Measurements from ENCODE around the gene POSTN. TPM values are rescaled to one million over a fixed set of nuclear protein-coding genes. Genes with fewer than 3 reads are reported as not detected.

The POSTN gene
- total RNA-seq, 1 experiment from 2014 or later = 0.29 TPM

DNA sequence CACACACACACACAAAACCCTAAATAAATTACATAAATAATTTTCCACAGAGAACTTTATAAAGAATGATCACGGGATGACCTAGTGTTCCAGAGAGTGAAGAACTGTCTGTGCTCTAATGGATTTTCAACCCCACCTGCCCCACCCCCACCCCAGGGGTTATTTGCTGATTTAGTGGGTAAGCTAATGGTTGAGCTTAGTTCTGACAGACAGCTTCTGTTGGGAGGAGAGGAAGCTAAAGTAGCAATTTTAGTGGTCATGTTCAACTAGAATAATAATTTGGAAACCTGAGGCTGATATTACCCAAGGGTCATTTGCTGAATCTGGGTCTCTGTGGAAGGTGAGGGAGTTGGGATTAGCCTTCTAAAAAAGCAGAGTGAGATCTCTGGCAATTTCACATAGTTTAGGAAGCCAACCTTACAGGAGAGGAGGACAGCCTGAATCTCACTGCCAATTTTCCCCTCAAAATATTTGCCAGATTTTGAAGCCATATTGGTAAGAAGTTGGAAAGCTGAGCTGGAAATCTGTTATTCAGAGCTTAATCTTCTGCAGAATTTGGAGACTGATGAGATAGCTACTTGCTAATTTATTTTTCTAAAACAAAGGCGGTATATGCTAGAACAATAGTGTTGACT lies 68.7 kb downstream of the POSTN start:
- Histone ChIP-seq H3K36me3 (ENCODE audit: control insufficient read depth, insufficient read depth, low read length) (no peaks in the 10 kb centered on the region), H3K27me3 (replicated peaks; ENCODE audit: control insufficient read depth, insufficient read depth, low read length) (no peaks in the 10 kb centered on the region), H3K9me3 (peaks cover 13% of the 10 kb centered on the region), H3K4me1 (no peaks in the 10 kb centered on the region), H3K4me3 (ENCODE audit: low read depth, low read length) (no peak overlapping the region)
- DNase-seq = no peak
- BruUV-seq (replicated peaks) = no TSS peak
- Mint-ChIP-seq H3K4me3 (ENCODE audit: unreplicated experiment) (no peak overlapping the region), H3K27me3 (ENCODE audit: insufficient read depth, unreplicated experiment) (no peaks in the 10 kb centered on the region), H3K27ac (ENCODE audit: unreplicated experiment) (no peak overlapping the region), H3K36me3 (ENCODE audit: insufficient read depth, unreplicated experiment) (peaks cover 6% of the 10 kb centered on the region), H3K9me3 (ENCODE audit: unreplicated experiment) (peaks cover 16% of the 10 kb centered on the region), H3K4me1 (ENCODE audit: low read depth, unreplicated experiment) (no peaks in the 10 kb centered on the region)
- intact Hi-C loops (cut with micrococcal nuclease; ENCODE audit: unreplicated experiment) = no loop called here
- ChIA-PET CTCF (no interaction called here), POLR2A (no interaction called here)
- TF ChIP-seq, protein P1, sequence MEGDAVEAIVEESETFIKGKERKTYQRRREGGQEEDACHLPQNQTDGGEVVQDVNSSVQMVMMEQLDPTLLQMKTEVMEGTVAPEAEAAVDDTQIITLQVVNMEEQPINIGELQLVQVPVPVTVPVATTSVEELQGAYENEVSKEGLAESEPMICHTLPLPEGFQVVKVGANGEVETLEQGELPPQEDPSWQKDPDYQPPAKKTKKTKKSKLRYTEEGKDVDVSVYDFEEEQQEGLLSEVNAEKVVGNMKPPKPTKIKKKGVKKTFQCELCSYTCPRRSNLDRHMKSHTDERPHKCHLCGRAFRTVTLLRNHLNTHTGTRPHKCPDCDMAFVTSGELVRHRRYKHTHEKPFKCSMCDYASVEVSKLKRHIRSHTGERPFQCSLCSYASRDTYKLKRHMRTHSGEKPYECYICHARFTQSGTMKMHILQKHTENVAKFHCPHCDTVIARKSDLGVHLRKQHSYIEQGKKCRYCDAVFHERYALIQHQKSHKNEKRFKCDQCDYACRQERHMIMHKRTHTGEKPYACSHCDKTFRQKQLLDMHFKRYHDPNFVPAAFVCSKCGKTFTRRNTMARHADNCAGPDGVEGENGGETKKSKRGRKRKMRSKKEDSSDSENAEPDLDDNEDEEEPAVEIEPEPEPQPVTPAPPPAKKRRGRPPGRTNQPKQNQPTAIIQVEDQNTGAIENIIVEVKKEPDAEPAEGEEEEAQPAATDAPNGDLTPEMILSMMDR (IDR thresholded peaks at IDR 0.05; ENCODE audit: insufficient read depth in 1 of 2, low read depth in 1 of 2, low read length in 1 of 2, severe bottlenecking in 1 of 2, unreplicated experiment in 1 of 2) = no peak

GRCh38 chr13:37526710-37527473 lies 71.7 kb downstream of the POSTN start:
- intact Hi-C loops (cut with micrococcal nuclease; ENCODE audit: unreplicated experiment) = no loop called here
- H3K36me3 ChIP-seq (ENCODE audit: control insufficient read depth, insufficient read depth, low read length) = no peaks in the 10 kb centered on the region
- no peak overlapping the region for H3K4me3 Mint-ChIP-seq (ENCODE audit: unreplicated experiment)
- H3K27me3 ChIP-seq (replicated peaks; ENCODE audit: control insufficient read depth, insufficient read depth, low read length) = no peaks in the 10 kb centered on the region
- POLR2A ChIA-PET = no interaction called here
- CTCF ChIA-PET = no interaction called here
- H3K27me3 Mint-ChIP-seq (ENCODE audit: insufficient read depth, unreplicated experiment) = no peaks in the 10 kb centered on the region
- peaks cover 13% of the 10 kb centered on the region for H3K9me3 ChIP-seq
- no peak overlapping the region for H3K4me3 ChIP-seq (ENCODE audit: low read depth, low read length)
- no TSS peak for BruUV-seq (replicated peaks)
- TF ChIP-seq, protein P1 (IDR thresholded peaks at IDR 0.05; ENCODE audit: insufficient read depth in 1 of 2, low read depth in 1 of 2, low read length in 1 of 2, severe bottlenecking in 1 of 2, unreplicated experiment in 1 of 2) = no peak
- no peak for DNase-seq
- H3K4me1 Mint-ChIP-seq (ENCODE audit: low read depth, unreplicated experiment) = no peaks in the 10 kb centered on the region
- H3K4me1 ChIP-seq = no peaks in the 10 kb centered on the region
- no peak overlapping the region for H3K27ac Mint-ChIP-seq (ENCODE audit: unreplicated experiment)
- H3K9me3 Mint-ChIP-seq (ENCODE audit: unreplicated experiment) = peaks cover 22% of the 10 kb centered on the region
- H3K36me3 Mint-ChIP-seq (ENCODE audit: insufficient read depth, unreplicated experiment) = peaks cover 6% of the 10 kb centered on the region

GRCh38 chr13:37515226-37515625 lies 83.3 kb downstream of the POSTN start:
- Mint-ChIP-seq H3K27me3 (ENCODE audit: insufficient read depth, unreplicated experiment) (no peaks in the 10 kb centered on the region), H3K27ac (ENCODE audit: unreplicated experiment) (no peak overlapping the region), H3K36me3 (ENCODE audit: insufficient read depth, unreplicated experiment) (no peaks in the 10 kb centered on the region), H3K4me1 (ENCODE audit: low read depth, unreplicated experiment) (peaks cover 2% of the 10 kb centered on the region), H3K9me3 (ENCODE audit: unreplicated experiment) (no peaks in the 10 kb centered on the region), H3K4me3 (ENCODE audit: unreplicated experiment) (no peak overlapping the region)
- no peaks in the 10 kb centered on the region for H3K27me3 ChIP-seq (replicated peaks; ENCODE audit: control insufficient read depth, insufficient read depth, low read length)
- H3K4me3 ChIP-seq (ENCODE audit: low read depth, low read length) = no peak overlapping the region
- no peaks in the 10 kb centered on the region for H3K9me3 ChIP-seq
- intact Hi-C loops (cut with micrococcal nuclease; ENCODE audit: unreplicated experiment) = no loop called here
- H3K36me3 ChIP-seq (ENCODE audit: control insufficient read depth, insufficient read depth, low read length) = no peaks in the 10 kb centered on the region
- no TSS peak for BruUV-seq (replicated peaks)
- DNase-seq = no peak
- 0 out of 2 replicates have a peak, but pooled peaks cover 4% of the 10 kb centered on the region for H3K4me1 ChIP-seq
- ChIA-PET CTCF (no interaction called here), POLR2A (no interaction called here)
- TF ChIP-seq, protein P1 (IDR thresholded peaks at IDR 0.05; ENCODE audit: insufficient read depth in 1 of 2, low read depth in 1 of 2, low read length in 1 of 2, severe bottlenecking in 1 of 2, unreplicated experiment in 1 of 2) = no peak

Measured in Caco-2 (cell line).